Transverse colon (tissue), 4 donors: ENCODE data around the gene IGFL2. TPM values are rescaled to one million over a fixed set of nuclear protein-coding genes. Genes with fewer than 3 reads are reported as not detected.

Source experiments
- DNase-seq: peaks from one replicate; pipeline ENCODE4 v3.0.0-alpha.2; 2019
- H3K27ac ChIP-seq, 4 donors: fragments of 200-600 bp; sonication (generic); 2 replicates each; pipeline ENCODE4 v1.5.1; 2016 to 2018; ENCODE audit warnings: inconsistent platforms in 4 of 4
- H3K27me3 ChIP-seq: fragments of 200-600 bp; sonication (generic); 2 replicates; pipeline ENCODE4 v1.5.1; 2017; ENCODE audit warnings: inconsistent platforms
- H3K36me3 ChIP-seq, 4 donors: fragments of 200-600 bp; sonication (generic); 2 replicates each; pipeline ENCODE4 v1.5.1; 2017 to 2019; ENCODE audit warnings: inconsistent platforms in 4 of 4
- H3K4me1 ChIP-seq, 4 donors: fragments of 200-600 bp; sonication (generic); 2 replicates each; pipeline ENCODE4 v1.5.1; 2017 to 2020; ENCODE audit warnings: inconsistent platforms in 4 of 4
- H3K4me3 ChIP-seq, 4 donors: fragments of 200-600 bp; sonication (generic); 1 replicate in 1 of 4; 2 replicates in 3 of 4; pipeline versions ENCODE4 v1.5.1 to v1.6.1; 2017 to 2019; ENCODE audit warnings: inconsistent platforms in 4 of 4
- H3K9me3 ChIP-seq, 2 donors: fragments of 200-600 bp; sonication (generic); 2 replicates each; pipeline ENCODE4 v1.5.1; 2017 to 2019; ENCODE audit warnings: inconsistent platforms in 2 of 2
- EP300 ChIP-seq: sonication (generic); formaldehyde crosslinking; IDR thresholded peaks from one replicate; pipeline ENCODE4 v1.6.1; 2017; ENCODE audit warnings: antibody characterized with exemption, low read depth
- POLR2A ChIP-seq: fragments of 450-650 bp; IDR thresholded peaks from one replicate; pipeline ENCODE4 v1.6.1; 2016; ENCODE audit warnings: antibody characterized with exemption, mild to moderate bottlenecking, moderate library complexity
- POLR2AphosphoS5 ChIP-seq, 3 donors: sonication (generic); formaldehyde crosslinking; IDR thresholded peaks; one replicate each; pipeline ENCODE4 v1.6.1; 2016; ENCODE audit warnings: antibody characterized with exemption in 3 of 3
- WGBS, 2 donors: methylation state at CpG; one replicate each; pipeline ENCODE4 v1.1.5; 2018; ENCODE audit warnings: low coverage in 1 of 2; 5-methylcytosine and 5-hydroxymethylcytosine counted together
- in situ Hi-C, 4 donors: fragments of 200-750 bp; cut with MboI; loops; one replicate each; pipeline versions ENCODE4 v1.15.0 to v1.15.1; 2017; ENCODE audit warnings: low sequenced_read_pairs in 3 of 4, low pct_ligation_motif_present in 1 of 4, low pct_unique_long_range_greater_than_20kb in 1 of 4
- intact Hi-C: fragments of 100-400 bp; cut with DNase I; formaldehyde crosslinking; loops from one replicate; pipeline ENCODE4 v1.15.1; 2023; ENCODE audit warnings: low total_unique reads
- total RNA-seq, 4 donors: library from RNA; depleted of rRNA; stranded (reverse); fragments of >200 nt; gene quantifications; one replicate each; pipeline ENCODE4 v1.1.0, GENCODE V29; 2016
- TF ChIP-seq, protein P1 (sequence below), 5 experiments: fragments of 200-600 bp in 3 of 5; fragments of 450-650 bp in 2 of 5; sonication (generic) in 3 of 5; IDR thresholded peaks; 1 replicate in 2 of 5; 2 replicates in 3 of 5; pipeline ENCODE4 v1.5.1; 2016 to 2017; ENCODE audit warnings: antibody characterized with exemption in 5 of 5, inconsistent platforms in 3 of 5, mild to moderate bottlenecking in 2 of 5, moderate library complexity in 1 of 5

The IGFL2 gene
- total RNA-seq, 4 donors from 2014 or later = not detected

GRCh38 chr19:46115396-46116106 is 32.5 kb upstream of the IGFL2 start:
- no peak overlapping the region for H3K27ac ChIP-seq

DNA sequence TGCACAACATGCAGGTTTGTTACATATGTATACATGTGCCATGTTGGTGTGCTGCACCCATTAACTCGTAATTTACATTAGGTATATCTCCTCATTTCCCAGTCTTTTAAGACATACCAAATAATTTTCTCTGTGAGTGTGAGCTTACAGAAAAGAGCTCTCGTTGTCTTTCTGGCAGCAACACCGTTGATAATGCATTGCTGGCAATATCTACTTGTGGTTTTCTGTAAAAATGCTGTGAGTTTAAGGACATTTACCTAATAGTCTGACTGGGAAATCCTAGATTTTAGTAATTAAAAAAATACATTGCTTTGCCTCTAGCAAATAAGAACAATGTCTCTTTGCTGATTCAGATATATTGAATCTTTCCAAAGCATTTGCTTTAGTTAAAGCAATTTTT is 31.9 kb upstream of the IGFL2 start:
- in situ Hi-C loops (no loop called here), intact Hi-C loops (no loop called here)
- no peaks in the 10 kb centered on the region for H3K36me3 ChIP-seq
- no peaks in the 10 kb centered on the region for H3K4me1 ChIP-seq
- no peak overlapping the region for H3K4me3 ChIP-seq
- no peaks in the 10 kb centered on the region for H3K9me3 ChIP-seq
- no peak for DNase-seq
- no peak for TF ChIP-seq EP300
- no peak for TF ChIP-seq POLR2A
- no peak for TF ChIP-seq POLR2AphosphoS5 (IDR thresholded peaks at IDR 0.05)
- TF ChIP-seq, protein P1, sequence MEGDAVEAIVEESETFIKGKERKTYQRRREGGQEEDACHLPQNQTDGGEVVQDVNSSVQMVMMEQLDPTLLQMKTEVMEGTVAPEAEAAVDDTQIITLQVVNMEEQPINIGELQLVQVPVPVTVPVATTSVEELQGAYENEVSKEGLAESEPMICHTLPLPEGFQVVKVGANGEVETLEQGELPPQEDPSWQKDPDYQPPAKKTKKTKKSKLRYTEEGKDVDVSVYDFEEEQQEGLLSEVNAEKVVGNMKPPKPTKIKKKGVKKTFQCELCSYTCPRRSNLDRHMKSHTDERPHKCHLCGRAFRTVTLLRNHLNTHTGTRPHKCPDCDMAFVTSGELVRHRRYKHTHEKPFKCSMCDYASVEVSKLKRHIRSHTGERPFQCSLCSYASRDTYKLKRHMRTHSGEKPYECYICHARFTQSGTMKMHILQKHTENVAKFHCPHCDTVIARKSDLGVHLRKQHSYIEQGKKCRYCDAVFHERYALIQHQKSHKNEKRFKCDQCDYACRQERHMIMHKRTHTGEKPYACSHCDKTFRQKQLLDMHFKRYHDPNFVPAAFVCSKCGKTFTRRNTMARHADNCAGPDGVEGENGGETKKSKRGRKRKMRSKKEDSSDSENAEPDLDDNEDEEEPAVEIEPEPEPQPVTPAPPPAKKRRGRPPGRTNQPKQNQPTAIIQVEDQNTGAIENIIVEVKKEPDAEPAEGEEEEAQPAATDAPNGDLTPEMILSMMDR (IDR thresholded peaks at IDR 0.05) = no peak
- 61 to 75% methylated on average over 3 of the region's 3 CpGs for WGBS, 2 donors
- no peak overlapping the region for H3K27ac ChIP-seq
- H3K27me3 ChIP-seq = peaks cover 26% of the 10 kb centered on the region

More at GRCh38 chr19:46115396-46116106, 32.5 kb upstream of the IGFL2 start:
- 67 to 80% methylated on average over 2 to 9 of the region's 9 CpGs for WGBS, 2 donors
- Histone ChIP-seq H3K9me3 (no peaks in the 10 kb centered on the region), H3K4me3 (no peak overlapping the region), H3K4me1 (no peaks in the 10 kb centered on the region), H3K27me3 (peaks cover 25% of the 10 kb centered on the region), H3K36me3 (no peaks in the 10 kb centered on the region)
- DNase-seq = no peak
- in situ Hi-C loops (no loop called here), intact Hi-C loops (no loop called here)
- no peak for TF ChIP-seq POLR2AphosphoS5 (IDR thresholded peaks at IDR 0.05)
- TF ChIP-seq POLR2A = no peak
- TF ChIP-seq, protein P1 (IDR thresholded peaks at IDR 0.05) = no peak
- TF ChIP-seq EP300 = no peak

DNA sequence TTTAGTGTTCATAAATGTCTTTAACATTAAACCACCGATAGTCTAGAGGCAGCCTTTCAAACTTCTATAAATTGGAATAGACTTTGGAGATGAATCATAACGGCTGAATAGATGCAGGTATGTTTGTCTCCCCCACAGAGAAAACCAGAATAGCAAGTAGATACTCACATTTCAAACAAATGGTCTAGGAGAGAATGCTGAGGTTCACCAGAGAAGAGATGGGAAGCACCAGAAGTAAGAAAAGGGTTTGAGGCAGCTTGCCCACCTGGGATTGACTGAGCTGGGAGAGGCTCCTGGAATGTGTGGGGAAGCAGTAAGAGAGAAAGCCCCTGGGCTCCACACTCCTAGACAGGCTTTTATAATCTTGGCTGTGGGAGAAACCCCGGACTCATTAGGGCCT is 29.9 kb upstream of the IGFL2 start:
- H3K36me3 ChIP-seq = no peaks in the 10 kb centered on the region

DNA sequence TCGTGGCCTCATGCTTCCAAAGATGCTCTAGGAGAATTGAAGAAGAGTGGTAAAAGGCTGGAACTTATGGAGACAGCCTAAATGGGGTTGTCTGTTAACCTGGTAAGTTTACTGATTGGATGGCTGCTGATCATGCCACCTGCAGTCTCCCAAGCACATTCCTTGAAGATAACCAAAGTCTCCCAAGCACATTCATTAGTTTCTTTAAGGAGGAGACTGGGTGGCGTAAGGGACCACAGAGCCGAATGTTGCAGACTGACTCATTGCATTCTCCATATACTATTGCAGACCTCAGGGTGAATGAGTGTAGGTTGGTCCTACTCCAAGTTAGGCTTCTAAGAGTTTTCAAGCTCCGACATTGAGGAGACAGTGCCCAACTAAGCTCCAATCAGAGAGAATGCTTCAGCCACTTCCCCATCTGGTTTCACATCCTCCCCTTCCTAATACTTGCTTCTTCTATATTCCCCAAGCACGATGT is 23.4 kb upstream of the IGFL2 start, which contains the start of gene IGFL3:
TSS of gene IGFL3 (minus strand) at position 51 of the 478 bp plus-strand sequence. CDS start at position 12, 39 bp downstream.
- WGBS, 2 donors = 80 to 86% methylated on average over 4 to 5 of the region's 5 CpGs
- no peak within 1 kb of the TSS for H3K27ac ChIP-seq
- intact Hi-C loops = no loop called here

More for the DNA sequence above, 29.9 kb upstream of the IGFL2 start:
- 79 to 81% methylated on average over 2 to 3 of the region's 3 CpGs for WGBS, 2 donors
- no peak for TF ChIP-seq POLR2A
- TF ChIP-seq EP300 = no peak
- TF ChIP-seq, protein P1 (IDR thresholded peaks at IDR 0.05) = no peak
- TF ChIP-seq POLR2AphosphoS5 (IDR thresholded peaks at IDR 0.05) = no peak
- no peak overlapping the region for H3K27ac ChIP-seq
- DNase-seq = no peak
- H3K4me3 ChIP-seq = no peak overlapping the region
- peaks cover 24% of the 10 kb centered on the region for H3K27me3 ChIP-seq
- intact Hi-C loops (no loop called here), in situ Hi-C loops (no loop called here)
- H3K9me3 ChIP-seq = no peaks in the 10 kb centered on the region
- H3K4me1 ChIP-seq = no peaks in the 10 kb centered on the region

More for the DNA sequence above, 23.4 kb upstream of the IGFL2 start, which contains the start of gene IGFL3:
- TF ChIP-seq EP300 (no peak), POLR2A (no peak), POLR2AphosphoS5 (IDR thresholded peaks at IDR 0.05) (no peak)
- TF ChIP-seq, protein P1 (IDR thresholded peaks at IDR 0.05) = no peak
- Histone ChIP-seq H3K36me3 (no peaks in the 10 kb centered on the region), H3K4me3 (no peak within 1 kb of the TSS), H3K9me3 (no peaks in the 10 kb centered on the region), H3K27me3 (peaks cover 35% of the 10 kb centered on the region), H3K4me1 (no peaks in the 10 kb centered on the region)
- DNase-seq = no peak
- in situ Hi-C loops = no loop called here
